GM12878 (cell line): ENCODE measurements around the gene PADI4. TPM values are rescaled to one million over a fixed set of nuclear protein-coding genes. Genes with fewer than 3 reads are reported as not detected.

Experiments used
- ATAC-seq: fragments of 200-7000 bp; cut with Tn5 transposase; 3 replicates; pipeline ENCODE4 v1.9.1; 2020; ENCODE audit warnings: mild to moderate bottlenecking, moderate library complexity
- BruUV-seq: library from RNA; stranded (reverse); fragments of 400-500 nt; replicated peaks from 2 replicates; lab custom pipeline; 2021; lab: Mats Ljungman, UMichigan
- CTCF ChIA-PET: fragments of 300-600 bp; sonication (Branson Sonifier 250); formaldehyde crosslinking; extraction: SDS; loops from one replicate; lab custom pipeline; 2021; ENCODE audit warnings: inconsistent platforms; lab: Yijun Ruan, JAX
- POLR2A ChIA-PET: fragments of 350-600 bp; formaldehyde crosslinking; extraction: SDS; loops from one replicate; lab custom pipeline; 2021; ENCODE audit warnings: inconsistent platforms; lab: Charles Lee
- RAD21 ChIA-PET: fragments of 300-600 bp; sonication (Branson Sonifier 250); formaldehyde crosslinking; loops from one replicate; lab custom pipeline; 2023; ENCODE audit warnings: antibody characterized with exemption; ENCODE audit not compliant: unreplicated experiment; lab: Charles Lee
- SMC1A ChIA-PET: fragments of 300-600 bp; sonication (Branson Sonifier 250); formaldehyde crosslinking; loops from one replicate; lab custom pipeline; 2023; ENCODE audit not compliant: unreplicated experiment, uncharacterized antibody; lab: Charles Lee
- DNase-seq: peaks from one replicate; pipeline ENCODE4 v3.0.0-alpha.2; 2011; ENCODE audit warnings: low read depth, low spot score
- FAIRE-seq: peaks from 3 replicates; lab custom pipeline; 2011; peaks lifted over from hg19 to GRCh38; lab: Jason Lieb, UNC
- H2AFZ ChIP-seq: 2 replicates; pipeline ENCODE4 v1.6.0; 2011; ENCODE audit warnings: low read depth, low read length, control low read depth; ENCODE audit not compliant: control insufficient read depth
- H3K27ac ChIP-seq: 2 replicates; pipeline ENCODE4 v1.5.1; 2011; ENCODE audit warnings: control low read depth; ENCODE audit not compliant: control insufficient read depth, insufficient read depth
- H3K27me3 ChIP-seq, 2 experiments: replicated peaks in 1 of 2; 2 replicates each; pipeline versions ENCODE4 v1.6.0 to v1.6.1; 2011; ENCODE audit warnings: low read length in 1 of 2; ENCODE audit not compliant: control insufficient read depth in 2 of 2, insufficient read depth in 2 of 2
- H3K36me3 ChIP-seq, 2 experiments: 2 replicates each; pipeline ENCODE4 v1.5.1; 2011; ENCODE audit warnings: low read length in 1 of 2; ENCODE audit not compliant: control insufficient read depth in 2 of 2, insufficient read depth in 2 of 2
- H3K4me1 ChIP-seq: 2 replicates; pipeline ENCODE4 v1.6.1; 2011; ENCODE audit warnings: mild to moderate bottlenecking, low read length, moderate library complexity, mixed read lengths; ENCODE audit not compliant: control insufficient read depth, insufficient read depth
- H3K4me2 ChIP-seq: 2 replicates; pipeline ENCODE4 v1.6.0; 2011; ENCODE audit warnings: control low read depth; ENCODE audit not compliant: control insufficient read depth, insufficient read depth
- H3K4me3 ChIP-seq: fragments of 200-600 bp; sonication (generic); 2 replicates; pipeline ENCODE4 v1.5.1; 2016
- H3K79me2 ChIP-seq: 2 replicates; pipeline ENCODE4 v1.6.0; 2011; ENCODE audit warnings: low read length; ENCODE audit not compliant: control insufficient read depth, insufficient read depth
- H3K9ac ChIP-seq: 2 replicates; pipeline ENCODE4 v1.8.0; 2011; ENCODE audit warnings: low read length, control low read depth, mixed read lengths; ENCODE audit not compliant: control insufficient read depth, insufficient read depth
- H3K9me3 ChIP-seq: replicated peaks from 3 replicates; pipeline ENCODE4 v1.5.1; 2011; ENCODE audit warnings: mild to moderate bottlenecking, low read length; ENCODE audit not compliant: control insufficient read depth, insufficient read depth
- H4K20me1 ChIP-seq: 2 replicates; pipeline ENCODE4 v1.6.0; 2011; ENCODE audit not compliant: control insufficient read depth, insufficient read depth
- E4F1 ChIP-seq: fragments of 450-650 bp; IDR thresholded peaks from 2 replicates; pipeline ENCODE4 v1.6.1; 2018; ENCODE audit warnings: borderline replicate concordance, mild to moderate bottlenecking; ENCODE audit not compliant: partially characterized antibody
- FOS ChIP-seq: IDR thresholded peaks from 3 replicates; pipeline ENCODE4 v1.6.1; 2011; ENCODE audit warnings: borderline replicate concordance; ENCODE audit not compliant: insufficient read length; ENCODE audit errors: extremely low read depth
- IKZF2 ChIP-seq, 2 experiments: fragments of 450-650 bp; IDR thresholded peaks; 2 replicates each; pipeline ENCODE4 v1.6.1; 2017; ENCODE audit warnings: mild to moderate bottlenecking in 2 of 2, moderate library complexity in 2 of 2
- KDM1A ChIP-seq: fragments of 200-600 bp; sonication (generic); IDR thresholded peaks from 2 replicates; pipeline ENCODE4 v1.6.1; 2016; ENCODE audit warnings: borderline replicate concordance
- KLF5 ChIP-seq: fragments of 450-650 bp; IDR thresholded peaks from 2 replicates; pipeline ENCODE4 v1.6.1; 2014; ENCODE audit warnings: mild to moderate bottlenecking; ENCODE audit not compliant: partially characterized antibody
- NKRF ChIP-seq: fragments of 450-650 bp; conservative IDR thresholded peaks from 2 replicates; pipeline ENCODE4 v1.6.1; 2017; ENCODE audit warnings: mild to moderate bottlenecking, moderate library complexity
- PRDM15 ChIP-seq: fragments of 450-650 bp; formaldehyde crosslinking; IDR thresholded peaks from 2 replicates; pipeline ENCODE4 v1.4.0; 2020; ENCODE audit warnings: mild to moderate bottlenecking, moderate library complexity
- RUNX3 ChIP-seq: IDR thresholded peaks from 2 replicates; pipeline ENCODE4 v1.6.1; 2012; ENCODE audit warnings: low read length, inconsistent platforms
- SREBF1 ChIP-seq: IDR thresholded peaks from 2 replicates; pipeline ENCODE4 v1.6.1; 2012; ENCODE audit warnings: mild to moderate bottlenecking, low read length
- USF1 ChIP-seq: IDR thresholded peaks from 2 replicates; pipeline ENCODE4 v1.6.1; 2011; ENCODE audit warnings: borderline replicate concordance, low read depth, mild to moderate bottlenecking, moderate library complexity, mixed read lengths, low read length; ENCODE audit not compliant: insufficient read depth; ENCODE audit errors: extremely low read length
- YBX1 ChIP-seq: fragments of 450-650 bp; IDR thresholded peaks from 2 replicates; pipeline ENCODE4 v1.6.1; 2016; ENCODE audit warnings: antibody characterized with exemption
- WGBS: methylation state at CpG from one replicate; pipeline ENCODE4 v1.1.6; 2016; ENCODE audit warnings: low lambda C conversion rate; ENCODE audit not compliant: insufficient replicate concordance, insufficient coverage; ENCODE audit errors: missing lambda C conversion rate; 5-methylcytosine and 5-hydroxymethylcytosine counted together
- in situ Hi-C: fragments of 300-500 bp; cut with MboI; formaldehyde crosslinking; loops from 9 replicates; pipeline ENCODE4 v1.14.3; 2018; ENCODE audit warnings: mixed read lengths
- intact Hi-C: fragments of 100-400 bp; cut with micrococcal nuclease; formaldehyde crosslinking; loops from one replicate; pipeline ENCODE4 v1.14.2; 2022; ENCODE audit not compliant: unreplicated experiment
- polyA plus RNA-seq, 11 experiments: library from polyadenylated mRNA; depleted of rRNA in 4 of 11; unstranded in 6 of 11; stranded (reverse) in 5 of 11; fragments of >200 nt; fragmentation: Nextera tagmentation in 4 of 11; fragmentation: Illumina TruSeq in 1 of 11; extraction: Ambion mirVana in 4 of 11; extraction: Trizol in 1 of 11; gene quantifications; 1 replicate in 1 of 11; 2 replicates in 10 of 11; pipeline versions ENCODE4 v1.2.1 to v1.2.3, GENCODE V29; 2011 to 2016; ENCODE audit warnings: inconsistent platforms in 2 of 11, missing spikeins in 2 of 11, low read depth in 1 of 11
- total RNA-seq, 4 experiments: library from RNA; depleted of rRNA in 3 of 4; stranded (reverse); fragments of >200 nt in 3 of 4; fragmentation: Illumina TruSeq in 1 of 4; extraction: Trizol in 1 of 4; gene quantifications; 2 replicates each; pipeline versions ENCODE4 v1.2.1 to v1.2.3, GENCODE V29; 2013 to 2021

PADI4 gene
- total and polyA plus RNA-seq, 10 of the 15 experiments (the other 5 are each of a cell fraction or from before 2014, with no cell fraction given): 0.08 to 0.47 (median 0.15) TPM; not detected in 3

- no peaks in the 10 kb centered on the region for H3K36me3 ChIP-seq
- H3K27ac ChIP-seq: no peak overlapping the region
- no peak overlapping the region for H3K9ac ChIP-seq
- ChIA-PET RAD21 (no interaction called here), POLR2A (no interaction called here), CTCF (no interaction called here), SMC1A (no interaction called here)
- no peaks in the 10 kb centered on the region for H3K79me2 ChIP-seq
- no peaks in the 10 kb centered on the region for H4K20me1 ChIP-seq
- no peak for DNase-seq
- no peak for ATAC-seq
- no peaks in the 10 kb centered on the region for H3K27me3 ChIP-seq
- in situ Hi-C loops: no loop called here
- no peaks in the 10 kb centered on the region for H3K4me1 ChIP-seq
- BruUV-seq: no TSS peak
- H3K9me3 ChIP-seq: no peaks in the 10 kb centered on the region
- H3K4me2 ChIP-seq: no peak overlapping the region
- WGBS: 73% methylated on average over 2 of the region's 2 CpGs
- TF ChIP-seq FOS (no peak), NKRF (no peak), E4F1 (no peak), PRDM15 (no peak), YBX1 (no peak), SREBF1 (no peak), USF1 (no peak), IKZF2 (IDR thresholded peaks at IDR 0.05) (no peak), RUNX3 (no peak), KDM1A (no peak), KLF5 (no peak)
- H2AFZ ChIP-seq: no peak overlapping the region
- no peak for FAIRE-seq
- H3K4me3 ChIP-seq: no peak overlapping the region
- intact Hi-C loops: no loop called here
These were observed 42.8 kb upstream of the PADI4 start for GRCh38 chr1:17265162-17265561.
